ENCODE measurements around the gene ASIC4. TPM values are rescaled to one million over a fixed set of nuclear protein-coding genes. Genes with fewer than 3 reads are reported as not detected.
A peak's percentile ranks its signal among the peaks of the same experiment; 100 is the strongest.

ASIC4 gene
- total RNA-seq, result not detected in 2 replicates

GRCh38 chr2:219514196-219514761, at the start of gene ASIC4:
Gene ASIC4, plus strand, starts transcription at chr2:219514482. Its CDS starts 243 bp downstream, at chr2:219514725.
- no peak for DNase-seq (ENCODE audit: low read depth)

DNA sequence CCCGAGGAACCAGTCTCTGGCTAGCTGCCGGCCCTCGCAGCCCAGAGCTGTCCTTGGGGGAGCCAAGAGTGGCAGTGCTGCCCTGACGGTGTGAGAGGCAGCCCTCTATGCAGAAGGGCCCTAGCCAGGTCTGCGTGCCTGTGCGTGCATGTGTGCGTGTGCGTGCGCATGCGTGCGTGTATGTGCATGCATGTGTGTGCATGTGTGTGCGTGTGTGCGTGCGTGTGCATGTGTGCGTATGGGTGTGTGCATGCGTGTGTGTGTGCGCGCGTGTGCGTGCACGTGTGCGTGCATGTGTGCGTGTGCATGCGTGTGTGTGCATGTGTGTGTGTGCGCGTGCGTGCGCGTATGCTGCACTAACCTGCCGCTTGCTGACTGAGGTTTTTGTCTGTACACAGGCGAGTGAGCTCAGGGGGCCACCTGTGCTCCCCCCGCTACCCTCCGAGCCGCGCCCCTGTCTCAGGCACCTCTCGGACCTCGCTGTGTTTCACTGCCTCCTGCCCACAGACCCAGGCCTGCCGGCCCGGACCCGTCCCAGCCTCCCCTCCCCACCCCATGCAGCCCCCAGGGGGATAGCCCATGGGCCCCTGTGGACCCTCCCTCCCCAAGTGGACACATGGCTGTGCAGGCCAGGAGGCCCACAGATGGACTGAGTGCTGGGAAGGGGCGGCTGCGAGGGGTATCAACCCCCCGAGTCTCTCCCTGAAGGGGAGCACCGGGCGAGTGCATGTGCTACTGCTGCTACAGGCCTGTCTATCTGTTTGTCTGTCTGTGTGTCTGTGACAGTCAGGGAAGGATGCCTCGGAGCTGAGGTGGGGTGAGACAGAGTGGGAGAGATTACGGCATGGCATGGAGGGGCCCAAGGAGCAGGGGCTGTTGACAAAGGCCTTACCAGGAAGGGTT, 48.4 kb upstream of the ASIC4 start:
- no peak for DNase-seq (ENCODE audit: low read depth)

- DNase-seq (ENCODE audit: low read depth), result no peak
Measured at GRCh38 chr2:219466816-219467735, 47.2 kb upstream of the ASIC4 start.

GRCh38 chr2:219467736-219468075, 46.6 kb upstream of the ASIC4 start:
- DNase-seq (ENCODE audit: low read depth), result peak; percentile 4

GRCh38 chr2:219468410-219469185, 45.7 kb upstream of the ASIC4 start:
- no peak for DNase-seq (ENCODE audit: low read depth)

GRCh38 chr2:219469186-219469724, 45.0 kb upstream of the ASIC4 start:
- peak; percentile 62 for DNase-seq (ENCODE audit: low read depth)

GRCh38 chr2:219470429-219470828, 43.9 kb upstream of the ASIC4 start:
- no peak for DNase-seq (ENCODE audit: low read depth)

DNA sequence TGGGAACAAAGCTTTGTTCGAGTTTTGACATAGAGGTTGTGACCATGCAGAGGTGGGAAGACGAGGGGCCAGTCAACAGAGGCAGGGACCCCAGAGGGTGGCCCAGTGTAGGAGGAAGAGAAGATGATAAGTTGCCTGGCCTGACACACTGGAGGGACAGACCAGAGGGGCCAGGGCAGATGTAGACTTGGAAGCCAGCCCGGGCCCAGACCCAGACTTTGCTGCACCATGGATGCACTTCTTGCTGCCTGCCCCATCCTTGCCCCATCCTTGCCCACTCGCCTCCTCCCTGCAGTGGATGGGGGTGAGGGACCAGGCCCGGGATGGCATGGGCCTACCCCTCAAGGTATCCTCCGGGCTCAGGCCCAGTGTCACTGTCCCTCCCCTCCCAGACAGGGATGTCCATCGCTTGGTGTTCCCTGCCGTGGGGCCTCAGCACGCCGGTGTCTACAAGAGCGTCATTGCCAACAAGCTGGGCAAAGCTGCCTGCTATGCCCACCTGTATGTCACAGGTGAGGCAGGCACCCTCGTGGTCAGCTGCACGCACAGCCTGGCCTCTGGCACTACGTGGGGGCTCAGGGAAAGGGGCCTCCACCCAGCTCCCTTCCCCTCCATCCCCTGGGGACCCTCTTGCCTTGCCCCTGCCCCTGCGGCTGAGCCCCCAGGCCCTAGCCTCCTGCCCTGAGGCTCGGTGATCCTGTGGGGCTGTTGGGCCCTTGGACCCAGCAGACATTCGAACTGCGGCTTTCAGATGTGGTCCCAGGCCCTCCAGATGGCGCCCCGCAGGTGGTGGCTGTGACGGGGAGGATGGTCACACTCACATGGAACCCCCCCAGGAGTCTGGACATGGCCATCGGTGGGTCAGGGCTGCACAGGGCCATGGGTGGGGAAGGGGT, 42.6 kb upstream of the ASIC4 start:
- DNase-seq (ENCODE audit: low read depth), result no peak

DNA sequence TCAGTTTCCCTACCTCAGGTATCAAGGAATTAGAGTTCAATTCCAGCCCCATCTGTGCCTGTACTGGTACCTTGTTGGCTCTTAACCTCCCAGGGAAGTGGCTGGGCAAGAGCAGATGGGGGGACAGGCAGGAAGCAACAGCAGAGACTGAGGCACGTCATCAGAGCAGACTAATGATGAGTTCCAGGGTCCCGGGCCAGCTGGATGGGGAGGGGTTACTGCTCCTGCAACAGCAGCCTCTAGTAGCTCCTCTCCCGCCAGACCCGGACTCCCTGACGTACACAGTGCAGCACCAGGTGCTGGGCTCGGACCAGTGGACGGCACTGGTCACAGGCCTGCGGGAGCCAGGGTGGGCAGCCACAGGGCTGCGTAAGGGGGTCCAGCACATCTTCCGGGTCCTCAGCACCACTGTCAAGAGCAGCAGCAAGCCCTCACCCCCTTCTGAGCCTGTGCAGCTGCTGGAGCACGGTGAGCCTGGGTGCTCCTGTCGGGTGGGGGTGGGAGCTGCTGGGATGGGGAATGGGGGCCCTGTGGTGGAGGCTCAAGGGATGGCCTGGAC, 41.6 kb upstream of the ASIC4 start:
- no peak for DNase-seq (ENCODE audit: low read depth)

DNA sequence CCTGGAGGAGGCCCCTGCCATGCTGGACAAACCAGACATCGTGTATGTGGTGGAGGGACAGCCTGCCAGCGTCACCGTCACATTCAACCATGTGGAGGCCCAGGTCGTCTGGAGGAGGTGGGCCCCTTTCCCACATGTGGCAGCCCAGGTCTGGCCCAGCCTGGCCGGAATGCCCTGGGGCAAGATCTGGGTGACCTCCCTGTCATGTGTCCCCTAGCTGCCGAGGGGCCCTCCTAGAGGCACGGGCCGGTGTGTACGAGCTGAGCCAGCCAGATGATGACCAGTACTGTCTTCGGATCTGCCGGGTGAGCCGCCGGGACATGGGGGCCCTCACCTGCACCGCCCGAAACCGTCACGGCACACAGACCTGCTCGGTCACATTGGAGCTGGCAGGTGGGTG, 40.8 kb upstream of the ASIC4 start:
- DNase-seq (ENCODE audit: low read depth), result no peak

- DNase-seq (ENCODE audit: low read depth), result no peak
Measured at GRCh38 chr2:219474285-219475060, 39.8 kb upstream of the ASIC4 start.

DNA sequence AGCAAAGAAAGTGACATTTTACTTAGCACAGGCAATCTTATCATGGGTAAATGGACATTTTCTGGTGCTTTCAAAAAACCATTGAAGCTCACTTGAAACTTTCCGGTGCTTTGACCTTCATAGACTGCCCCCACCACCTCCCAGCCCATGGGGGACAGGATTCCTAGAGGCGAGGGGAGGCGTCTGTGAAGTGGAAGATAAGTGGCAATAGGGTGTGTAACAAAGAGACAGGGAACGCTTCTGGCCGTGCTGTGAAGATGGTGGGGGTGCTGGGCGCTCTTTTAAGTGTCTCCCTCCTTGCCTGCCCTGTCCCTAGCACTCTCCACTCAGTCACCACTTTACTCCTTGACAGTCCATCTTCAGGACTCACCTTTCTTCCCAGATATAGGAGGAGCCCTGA, 39.0 kb upstream of the ASIC4 start:
- DNase-seq (ENCODE audit: low read depth), result no peak

DNA sequence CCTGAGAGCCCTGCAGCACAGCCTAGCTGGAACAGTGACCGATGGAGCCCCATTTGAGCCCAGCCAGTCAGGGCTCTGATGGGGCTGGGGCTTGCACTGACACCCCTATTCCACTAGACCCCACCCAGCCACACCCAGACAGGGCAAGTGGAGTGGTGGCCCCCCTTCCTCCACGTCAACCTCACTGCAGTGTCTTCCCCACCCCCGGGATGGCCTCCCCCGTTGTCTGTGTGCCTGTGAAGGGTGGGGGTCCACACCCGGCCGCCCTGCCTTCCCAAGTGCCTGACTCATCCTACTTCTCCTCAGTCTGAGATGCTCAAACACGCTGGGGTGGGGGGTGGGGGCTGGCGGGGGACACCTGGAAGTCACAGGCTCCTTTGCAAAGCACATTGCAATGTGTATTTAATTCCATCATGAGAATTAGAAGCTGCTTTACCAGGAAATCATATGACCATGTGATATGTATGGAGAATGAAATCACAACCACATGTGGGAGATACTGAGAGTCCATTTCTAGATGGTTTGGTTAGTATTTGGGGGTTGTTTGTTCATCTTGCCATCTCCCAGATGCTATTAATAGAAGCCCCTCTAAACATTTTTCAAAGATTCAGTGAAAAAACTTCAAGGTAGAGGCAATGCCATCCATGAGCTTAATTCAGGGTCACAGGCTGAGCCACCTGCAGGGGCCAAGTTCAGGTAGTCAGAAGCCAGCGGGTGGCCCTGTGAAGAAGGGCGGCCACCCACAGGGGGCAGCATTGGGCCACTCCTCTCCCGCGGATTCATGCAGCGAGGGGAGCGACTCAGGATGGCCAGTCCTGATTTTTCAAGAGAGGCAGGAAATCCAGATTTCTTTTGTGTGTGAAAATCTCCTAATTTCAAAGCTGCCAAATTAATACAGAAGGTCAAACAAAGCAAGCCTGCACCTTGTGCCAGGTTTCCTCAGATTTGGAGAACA, 38.3 kb upstream of the ASIC4 start:
- DNase-seq (ENCODE audit: low read depth), result peak; percentile 27

GRCh38 chr2:219476652-219477151, 37.6 kb upstream of the ASIC4 start:
- DNase-seq (ENCODE audit: low read depth), result no peak

DNA sequence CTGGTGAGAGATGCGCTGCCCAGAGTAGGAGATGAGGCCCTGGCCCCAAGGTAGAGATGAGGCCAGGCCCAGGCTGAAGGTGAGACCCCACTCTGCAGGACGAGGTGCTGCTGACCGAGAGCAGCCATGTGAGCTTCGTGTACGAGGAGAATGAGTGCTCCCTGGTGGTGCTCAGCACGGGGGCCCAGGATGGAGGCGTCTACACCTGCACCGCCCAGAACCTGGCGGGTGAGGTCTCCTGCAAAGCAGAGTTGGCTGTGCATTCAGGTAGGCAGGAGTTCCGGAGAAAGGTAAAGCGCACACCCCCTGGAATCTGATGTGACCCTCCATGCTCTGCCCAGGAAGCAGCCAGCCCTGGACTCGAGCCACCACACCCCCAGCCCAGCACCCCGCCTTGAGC, 37.1 kb upstream of the ASIC4 start:
- no peak for DNase-seq (ENCODE audit: low read depth)

GRCh38 chr2:219477815-219478214, 36.5 kb upstream of the ASIC4 start:
- DNase-seq (ENCODE audit: low read depth), result no peak

- no peak for DNase-seq (ENCODE audit: low read depth)
Measured at GRCh38 chr2:219478916-219479315, 35.4 kb upstream of the ASIC4 start.

- DNase-seq (ENCODE audit: low read depth), result no peak
Measured at GRCh38 chr2:219480004-219480403, 34.3 kb upstream of the ASIC4 start.
